Stimulated activated CD8-positive, alpha-beta memory T cell treated with anti-CD3 and anti-CD28 coated beads, Interleukin-7, amount 100 ng/mL, for 48 hours (primary cell): Measurements from ENCODE around the gene ERCC2.

ENCODE experiments used
- DNase-seq, 2 donors: peaks; one replicate each; pipeline ENCODE4 v3.0.0-alpha.2; 2020; ENCODE audit warnings: low read depth in 1 of 2; ENCODE audit errors: extremely low read depth in 1 of 2

ERCC2 gene

GRCh38 chr19:45402298-45403061 is 32.1 kb upstream of the ERCC2 start:
- no peak for DNase-seq

- DNase-seq: no peak
These were observed 31.4 kb upstream of the ERCC2 start for GRCh38 chr19:45401815-45402214.

GRCh38 chr19:45400192-45400591 is 29.8 kb upstream of the ERCC2 start:
- DNase-seq: no peak

- DNase-seq: no peak
These were observed 25.6 kb upstream of the ERCC2 start for GRCh38 chr19:45395821-45396617.

GRCh38 chr19:45391871-45392665 is 21.7 kb upstream of the ERCC2 start:
- no peak for DNase-seq

GRCh38 chr19:45391346-45391745 is 21.0 kb upstream of the ERCC2 start:
- DNase-seq: no peak

GRCh38 chr19:45385392-45386221 is 15.2 kb upstream of the ERCC2 start:
- no peak for DNase-seq

- DNase-seq: no peak
These were observed 12.1 kb upstream of the ERCC2 start for GRCh38 chr19:45382426-45382825.

GRCh38 chr19:45380107-45380506 is 9.7 kb upstream of the ERCC2 start:
- no peak for DNase-seq

GRCh38 chr19:45376045-45376724 is 5.8 kb upstream of the ERCC2 start:
- DNase-seq: no peak

GRCh38 chr19:45368737-45369340 is 1.5 kb downstream of the ERCC2 start:
- DNase-seq: no peak

GRCh38 chr19:45368127-45368526 is 2.2 kb downstream of the ERCC2 start:
- DNase-seq: no peak

- no peak for DNase-seq
These were observed 5.7 kb downstream of the ERCC2 start for GRCh38 chr19:45364696-45365095.

- DNase-seq: no peak
These were observed 6.4 kb downstream of the ERCC2 start for GRCh38 chr19:45363861-45364459.

- DNase-seq: no peak
These were observed 8.1 kb downstream of the ERCC2 start for GRCh38 chr19:45362291-45362690.

GRCh38 chr19:45361608-45362007 is 8.8 kb downstream of the ERCC2 start:
- DNase-seq: no peak

- DNase-seq: no peak
These were observed 12.1 kb downstream of the ERCC2 start for GRCh38 chr19:45358213-45358792.

GRCh38 chr19:45357445-45357783 is 13.0 kb downstream of the ERCC2 start:
- DNase-seq: no peak
